ENCODE measurements around the gene TMEM131L.

GRCh38 chr4:153611679-153612078 lies 145.5 kb downstream of the TMEM131L start:
- no peak for TF ChIP-seq GATA2 (IDR thresholded peaks at IDR 0.05; ENCODE audit: low read depth, low read length)
- no peak for TF ChIP-seq GATA3 (IDR thresholded peaks at IDR 0.05; ENCODE audit: low read depth, low read length)
